DOHH2 (cell line): ENCODE data around the gene XRCC5.
A peak's percentile ranks its signal among the peaks of the same experiment; 100 is the strongest.

Experiments used
- H3F3A ChIP-seq: fragments of 200-600 bp; sonication (generic), shearing (Covaris generic); 2 replicates; pipeline ENCODE4 v1.6.0; 2016; ENCODE audit warnings: antibody characterized with exemption, mild to moderate bottlenecking; ENCODE audit not compliant: control insufficient read depth, insufficient read depth
- H3K27ac ChIP-seq: fragments of 200-600 bp; sonication (generic); 2 replicates; pipeline ENCODE4 v1.5.1; 2014; ENCODE audit warnings: low read depth, mild to moderate bottlenecking, low read length, moderate library complexity
- H3K27me3 ChIP-seq: fragments of 200-600 bp; sonication (generic); 2 replicates; pipeline ENCODE4 v1.6.1; 2014; ENCODE audit warnings: mild to moderate bottlenecking, low read length, mixed read lengths; ENCODE audit not compliant: control insufficient read depth
- H3K36me3 ChIP-seq: fragments of 200-600 bp; sonication (generic); 2 replicates; pipeline ENCODE4 v1.6.1; 2014; ENCODE audit warnings: mild to moderate bottlenecking, low read length, moderate library complexity, mixed read lengths; ENCODE audit not compliant: control insufficient read depth
- H3K4me1 ChIP-seq: fragments of 200-600 bp; sonication (generic); 2 replicates; pipeline ENCODE4 v1.6.1; 2014; ENCODE audit warnings: mild to moderate bottlenecking, low read length, mixed read lengths; ENCODE audit not compliant: control insufficient read depth
- H3K4me2 ChIP-seq: fragments of 200-600 bp; sonication (generic); 2 replicates; pipeline ENCODE4 v1.6.0; 2014; ENCODE audit warnings: mild to moderate bottlenecking, low read length, moderate library complexity
- H3K4me3 ChIP-seq: fragments of 200-600 bp; sonication (generic); 2 replicates; pipeline ENCODE4 v1.5.1; 2014; ENCODE audit warnings: mild to moderate bottlenecking, low read length, mixed read lengths
- H3K79me2 ChIP-seq: fragments of 200-600 bp; sonication (generic); 2 replicates; pipeline ENCODE4 v1.6.1; 2014; ENCODE audit warnings: mild to moderate bottlenecking, low read length, mixed read lengths; ENCODE audit not compliant: control insufficient read depth
- H3K9me2 ChIP-seq: fragments of 200-600 bp; sonication (generic); replicated peaks from 2 replicates; pipeline ENCODE4 v1.6.1; 2014; ENCODE audit warnings: mild to moderate bottlenecking, low read length, mixed read lengths; ENCODE audit not compliant: control insufficient read depth
- H3K9me3 ChIP-seq: fragments of 200-600 bp; sonication (generic); 2 replicates; pipeline ENCODE4 v1.6.1; 2014; ENCODE audit warnings: antibody characterized with exemption, low read length, mixed read lengths; ENCODE audit not compliant: control insufficient read depth, insufficient read depth
- H4K20me1 ChIP-seq: fragments of 200-600 bp; sonication (generic); 2 replicates; pipeline ENCODE4 v1.6.0; 2014; ENCODE audit warnings: low read depth, mild to moderate bottlenecking, antibody characterized with exemption, low read length, moderate library complexity; ENCODE audit not compliant: control insufficient read depth, insufficient read depth
- CTCF ChIP-seq: fragments of 200-600 bp; sonication (generic); IDR thresholded peaks from one replicate; pipeline ENCODE4 v1.5.1; 2014; ENCODE audit warnings: antibody characterized with exemption, mild to moderate bottlenecking, low read depth, low read length; ENCODE audit not compliant: poor library complexity, severe bottlenecking
- EZH2phosphoT487 ChIP-seq: fragments of 200-600 bp; sonication (generic); IDR thresholded peaks from 2 replicates; pipeline ENCODE4 v1.6.1; 2017; ENCODE audit warnings: borderline replicate concordance, mild to moderate bottlenecking, antibody characterized with exemption, low read length, moderate library complexity, mixed read lengths

The XRCC5 gene

GRCh38 chr2:216183462-216183861 is 74.3 kb downstream of the XRCC5 start:
- H3K4me2 ChIP-seq, result peak overlapping the region; percentile 41; the same call in 1 of the 2 replicates
- peaks cover 91% of the 10 kb centered on the region for H3K36me3 ChIP-seq
- H3K4me1 ChIP-seq, result peaks cover 31% of the 10 kb centered on the region
- peak overlapping the region; percentile 34 for H3K27ac ChIP-seq
- no peaks in the 10 kb centered on the region for H3K9me2 ChIP-seq
- peaks cover 19% of the 10 kb centered on the region; the same call in 1 of the 2 replicates for H4K20me1 ChIP-seq
- peaks cover 90% of the 10 kb centered on the region for H3K79me2 ChIP-seq
- H3F3A ChIP-seq, result peaks cover 22% of the 10 kb centered on the region
- no peak for TF ChIP-seq EZH2phosphoT487
- TF ChIP-seq CTCF, result no peak
- H3K4me3 ChIP-seq, result no peak overlapping the region
- H3K9me3 ChIP-seq, result no peaks in the 10 kb centered on the region
- H3K27me3 ChIP-seq, result no peaks in the 10 kb centered on the region

DNA sequence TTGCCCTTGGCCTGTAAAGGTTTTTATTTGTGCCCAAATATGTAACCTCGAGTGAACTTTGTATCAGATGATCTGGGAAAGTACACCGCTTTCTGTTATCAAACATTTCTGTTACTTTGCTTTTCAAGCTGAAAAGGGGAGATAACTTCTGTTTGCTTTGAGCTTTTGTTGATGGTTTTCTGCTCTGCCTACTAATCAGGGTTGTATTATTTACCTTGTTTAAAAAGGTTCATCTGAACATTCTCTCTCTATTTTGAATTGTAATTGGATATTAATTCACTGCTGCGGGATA is 79.4 kb downstream of the XRCC5 start:
- TF ChIP-seq CTCF, result no peak
- no peak for TF ChIP-seq EZH2phosphoT487
- peaks cover 73% of the 10 kb centered on the region for H3K79me2 ChIP-seq
- H3K9me2 ChIP-seq, result no peaks in the 10 kb centered on the region
- peaks cover 12% of the 10 kb centered on the region for H3K4me1 ChIP-seq
- H3K27ac ChIP-seq, result no peak overlapping the region
- H3K27me3 ChIP-seq, result no peaks in the 10 kb centered on the region
- H3K9me3 ChIP-seq, result no peaks in the 10 kb centered on the region
- H3K36me3 ChIP-seq, result peaks cover 94% of the 10 kb centered on the region
- H3F3A ChIP-seq, result 0 out of 2 replicates have a peak, but pooled peaks cover 1% of the 10 kb centered on the region
- H4K20me1 ChIP-seq, result peaks cover 15% of the 10 kb centered on the region; the same call in 1 of the 2 replicates
- H3K4me3 ChIP-seq, result no peak overlapping the region
- H3K4me2 ChIP-seq, result no peak overlapping the region

DNA sequence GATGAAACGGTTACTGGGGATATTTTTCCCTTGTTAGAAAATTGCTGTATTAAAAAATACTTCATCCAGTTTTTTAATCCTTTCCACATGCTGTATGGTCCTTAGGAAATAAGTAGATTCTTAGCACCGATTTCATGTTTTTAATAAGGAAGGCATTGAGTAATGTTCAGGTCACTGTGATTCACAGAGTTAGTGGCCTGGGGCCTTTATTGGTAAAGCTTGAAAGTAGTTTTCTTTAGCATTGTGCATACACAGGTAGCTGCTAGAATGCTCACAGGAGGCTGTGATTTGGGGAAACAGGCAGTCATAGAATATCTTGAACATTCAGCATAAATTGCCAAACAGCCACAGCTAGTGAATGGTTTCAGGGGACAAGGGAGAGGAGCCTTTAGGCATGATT is 79.8 kb downstream of the XRCC5 start:
- Histone ChIP-seq H3F3A (no peaks in the 10 kb centered on the region), H3K9me2 (no peaks in the 10 kb centered on the region), H4K20me1 (peaks cover 15% of the 10 kb centered on the region; the same call in 1 of the 2 replicates), H3K4me1 (peaks cover 12% of the 10 kb centered on the region), H3K36me3 (peaks cover 94% of the 10 kb centered on the region), H3K4me2 (no peak overlapping the region), H3K9me3 (no peaks in the 10 kb centered on the region), H3K79me2 (peaks cover 71% of the 10 kb centered on the region), H3K27ac (no peak overlapping the region), H3K27me3 (no peaks in the 10 kb centered on the region), H3K4me3 (no peak overlapping the region)
- no peak for TF ChIP-seq CTCF
- TF ChIP-seq EZH2phosphoT487, result no peak

DNA sequence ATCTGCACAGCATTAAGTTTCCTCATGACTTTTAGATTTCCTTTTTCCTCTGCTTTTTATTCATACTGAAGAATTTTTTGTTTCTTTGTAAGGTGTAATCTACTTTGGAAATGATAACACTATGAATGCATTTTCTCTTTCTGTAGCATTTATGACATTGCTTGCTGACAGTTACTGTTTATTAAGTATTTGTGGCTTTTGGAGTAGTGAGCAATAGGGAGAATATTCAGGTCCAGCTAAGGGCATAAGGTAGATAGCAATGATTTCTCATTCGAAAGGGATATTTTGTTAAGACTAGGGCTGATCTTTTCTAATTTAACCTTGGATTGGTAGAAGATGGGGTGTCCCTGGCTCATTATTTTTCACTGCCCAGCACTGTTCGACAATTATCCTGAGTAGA is 80.3 kb downstream of the XRCC5 start:
- Histone ChIP-seq H3K4me2 (no peak overlapping the region), H3K4me3 (no peak overlapping the region), H3K4me1 (peaks cover 15% of the 10 kb centered on the region), H3K9me2 (no peaks in the 10 kb centered on the region), H3K27me3 (no peaks in the 10 kb centered on the region), H3K9me3 (no peaks in the 10 kb centered on the region), H3K27ac (no peak overlapping the region), H3K79me2 (peaks cover 71% of the 10 kb centered on the region), H4K20me1 (peaks cover 12% of the 10 kb centered on the region; the same call in 1 of the 2 replicates), H3K36me3 (peaks cover 94% of the 10 kb centered on the region), H3F3A (no peaks in the 10 kb centered on the region)
- TF ChIP-seq CTCF (no peak), EZH2phosphoT487 (no peak)
